Stimulated activated naive CD8-positive, alpha-beta T cell treated with anti-CD3 and anti-CD28 coated beads, Interleukin-15, Interleukin-2, amounts not matched to agents 100 U/mL and 50 U/mL, for 24 hours (primary cell): Measurements from ENCODE around the gene POU3F2.

Experiments used
- ATAC-seq: fragments of 150-1000 bp; cut with Tn5 transposase; one replicate; pipeline ENCODE4 v1.10.0; 2021
- DNase-seq: peaks from one replicate; pipeline ENCODE4 v3.0.0; 2021

POU3F2 gene

DNA sequence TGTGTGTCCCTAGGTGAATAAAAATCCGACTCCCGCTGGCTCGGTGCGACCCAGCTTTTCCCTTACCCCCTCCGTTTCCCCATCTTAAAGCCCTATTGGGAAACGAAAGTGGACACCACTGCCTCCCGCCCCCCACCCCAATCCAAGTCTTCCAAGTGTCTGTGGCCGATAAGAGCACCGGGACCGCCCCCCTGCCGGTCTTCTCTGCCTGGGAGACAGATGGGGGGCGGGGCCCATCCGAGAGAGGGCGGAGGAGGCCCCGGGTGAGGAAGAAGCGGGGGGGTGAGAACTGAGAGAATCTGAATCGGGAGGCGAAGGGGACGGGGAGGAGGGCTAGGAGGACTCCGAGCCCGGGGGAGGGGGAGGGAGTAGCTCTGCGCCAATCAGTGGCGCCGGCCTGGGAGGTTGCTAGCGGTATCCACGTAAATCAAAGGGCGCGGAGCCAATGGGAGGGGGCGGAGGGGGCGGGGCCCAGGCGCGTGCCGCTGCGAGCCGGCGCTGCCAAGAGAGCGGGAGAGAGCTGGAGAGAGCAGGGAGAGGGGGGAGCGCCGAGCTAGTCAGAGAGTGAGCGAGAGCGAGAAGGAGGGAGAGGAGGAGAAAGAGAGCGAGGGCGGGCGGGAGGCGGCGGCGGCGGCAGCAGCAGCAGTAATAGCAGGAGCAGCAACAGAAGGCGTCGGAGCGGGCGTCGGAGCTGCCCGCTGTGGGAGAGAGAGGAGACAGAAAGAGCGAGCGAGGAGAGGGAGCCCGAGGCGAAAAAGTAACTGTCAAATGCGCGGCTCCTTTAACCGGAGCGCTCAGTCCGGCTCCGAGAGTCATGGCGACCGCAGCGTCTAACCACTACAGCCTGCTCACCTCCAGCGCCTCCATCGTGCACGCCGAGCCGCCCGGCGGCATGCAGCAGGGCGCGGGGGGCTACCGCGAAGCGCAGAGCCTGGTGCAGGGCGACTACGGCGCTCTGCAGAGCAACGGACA, at the start of gene POU3F2:
TSS of gene POU3F2 (plus strand) at position 515 of the 972 bp plus-strand sequence. CDS start at position 815, 300 bp downstream.
- ATAC-seq (peak; percentile 77), DNase-seq (peak; percentile 70)

DNA sequence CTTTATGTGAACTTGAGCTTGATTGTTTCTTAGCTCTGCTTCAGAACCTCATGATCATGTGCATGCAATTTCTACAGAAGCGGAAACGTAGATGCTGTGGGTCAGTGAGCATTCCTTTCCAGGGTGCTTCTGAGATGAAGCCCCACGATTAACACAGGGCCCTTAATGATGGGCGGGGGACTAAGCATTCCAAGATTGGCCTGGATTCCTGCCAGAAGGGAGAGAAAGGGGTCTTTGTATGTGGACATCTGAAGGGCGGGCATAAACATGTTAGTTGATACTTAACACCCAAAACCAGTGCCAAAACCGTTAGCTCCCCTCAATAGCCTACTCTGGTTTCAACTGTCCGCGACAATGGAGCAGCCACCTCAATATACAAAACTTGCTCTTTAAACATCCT, 46.9 kb upstream of the POU3F2 start:
- ATAC-seq (no peak), DNase-seq (no peak)

DNA sequence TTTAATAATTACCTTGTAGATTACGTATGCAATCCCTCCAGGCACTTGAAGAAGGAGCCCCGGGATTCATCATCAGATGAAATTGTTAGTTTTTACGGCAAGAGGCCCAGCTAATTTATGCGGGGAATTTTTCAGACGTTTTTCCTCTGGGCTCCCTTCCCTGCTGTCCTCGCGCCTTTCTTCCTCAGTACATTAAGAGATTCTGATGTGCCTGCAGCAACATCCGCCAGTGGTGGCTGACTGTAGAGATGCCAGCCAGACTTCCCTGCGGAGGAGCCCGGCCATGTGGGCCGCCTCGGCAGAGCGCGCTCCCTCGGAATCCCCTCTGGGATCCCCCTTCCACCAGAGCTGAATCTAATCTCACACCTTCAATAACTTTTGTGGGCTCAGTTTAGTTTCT, 46.4 kb upstream of the POU3F2 start:
- ATAC-seq: no peak
- no peak for DNase-seq

DNA sequence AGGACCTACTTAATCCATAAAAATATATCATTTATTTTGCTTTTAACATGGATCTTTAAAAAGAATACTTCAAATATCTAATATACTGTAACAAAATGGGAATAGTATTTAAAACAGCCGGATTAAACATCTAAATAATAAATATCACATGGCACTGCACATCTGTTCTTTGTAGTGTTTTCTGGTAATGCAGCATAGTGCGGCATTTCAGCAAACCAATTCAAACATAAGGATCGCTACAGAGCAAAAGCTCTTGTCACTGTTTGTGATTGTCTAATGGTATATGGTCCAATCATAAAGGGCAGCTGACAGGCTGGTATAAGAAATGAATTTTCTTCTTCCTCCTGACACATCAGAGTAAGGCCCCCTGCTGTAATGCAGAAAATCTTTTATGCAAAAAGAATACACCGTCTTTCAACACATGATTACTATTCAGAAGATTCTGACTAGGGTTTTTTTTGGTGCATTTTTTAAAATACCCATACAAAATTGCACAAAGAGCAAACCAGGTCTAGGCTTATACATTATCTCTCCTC, 40.0 kb upstream of the POU3F2 start:
- no peak for DNase-seq
- no peak for ATAC-seq

DNA sequence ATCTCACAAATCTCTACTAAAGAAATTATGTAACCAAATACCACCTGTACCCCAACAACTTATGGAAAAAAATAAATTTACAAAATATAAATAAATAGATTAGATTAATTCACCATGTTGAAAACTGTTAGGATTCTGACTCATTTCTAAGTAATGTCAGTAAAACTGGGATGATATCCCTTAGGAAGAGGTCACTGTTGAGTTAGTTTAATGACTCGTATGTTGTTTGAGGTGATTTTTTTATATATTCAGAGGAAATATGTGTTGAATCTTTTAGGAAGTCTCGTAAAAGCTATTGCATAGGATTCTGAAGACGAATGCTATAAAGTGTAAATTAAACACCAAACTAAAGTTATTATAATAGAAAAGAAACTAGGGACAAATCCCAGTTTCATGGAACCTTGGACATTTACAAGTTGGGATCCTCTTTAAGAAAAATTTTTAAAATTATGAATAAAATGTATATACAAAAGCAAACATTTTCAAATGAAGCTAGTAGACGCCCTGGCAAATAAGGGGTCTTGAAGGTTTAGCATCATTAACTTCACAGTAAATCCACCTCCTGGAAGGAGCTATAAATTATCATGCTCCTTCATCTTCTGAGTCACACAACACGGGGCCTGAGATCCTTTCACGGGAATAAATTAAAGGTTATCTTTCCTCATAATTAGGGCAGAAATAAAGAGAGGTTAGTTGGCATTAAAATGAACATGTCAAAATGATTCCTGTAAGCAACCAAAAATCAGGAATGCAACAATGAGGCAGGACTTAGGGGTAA, 37.0 kb upstream of the POU3F2 start:
- no peak for ATAC-seq

DNA sequence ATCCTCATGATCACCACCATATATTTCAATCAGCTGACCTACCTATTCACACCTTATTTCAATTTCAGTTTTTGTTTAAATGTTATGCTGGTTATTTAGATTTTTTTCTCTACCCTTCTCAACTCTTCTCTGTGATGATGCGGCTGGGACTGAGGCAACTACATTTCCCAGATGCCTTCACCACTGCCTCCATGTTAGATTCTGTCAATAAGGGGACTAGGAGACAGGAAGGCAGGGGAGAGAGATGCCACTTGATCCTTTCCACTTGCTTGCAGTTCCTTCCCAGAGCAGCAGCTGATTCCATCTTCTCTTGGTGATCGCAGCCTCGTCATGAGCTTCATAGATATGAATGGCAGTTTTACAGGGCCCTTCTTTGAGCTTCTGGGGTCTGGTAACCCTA, 33.5 kb upstream of the POU3F2 start:
- ATAC-seq (no peak), DNase-seq (no peak)

More for the DNA sequence above, 37.0 kb upstream of the POU3F2 start:
- DNase-seq: no peak

DNA sequence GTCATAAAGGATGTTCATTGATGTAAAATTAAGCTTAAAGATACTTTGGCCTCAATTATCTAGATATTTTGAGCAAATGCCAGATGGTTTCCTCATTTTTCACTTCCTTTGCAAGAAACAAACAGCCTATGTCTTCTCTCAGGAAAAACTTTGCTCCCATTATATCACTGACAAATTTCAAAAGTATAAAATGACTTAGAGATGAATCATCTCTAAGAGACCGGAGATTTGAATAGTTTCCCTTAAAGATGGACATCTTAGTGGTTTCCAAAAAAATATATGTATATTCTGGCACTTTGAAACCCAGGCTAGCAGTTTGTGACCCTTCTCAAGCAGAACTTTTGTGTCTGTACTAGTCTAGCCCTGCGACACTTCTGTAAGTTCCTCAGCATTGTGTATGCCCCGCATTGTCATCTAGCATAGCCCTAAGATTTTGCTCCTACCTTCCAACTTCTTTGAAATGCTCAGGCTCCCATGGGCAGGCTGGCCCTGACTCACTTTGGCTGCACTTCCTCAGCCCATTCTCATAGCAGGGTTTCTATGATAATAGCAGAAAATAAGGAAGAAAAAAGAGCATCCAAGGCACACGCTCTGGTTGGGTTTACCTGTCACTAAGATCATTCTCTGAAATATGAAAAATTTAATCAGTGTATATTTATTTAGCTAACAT, 25.7 kb upstream of the POU3F2 start:
- no peak for ATAC-seq
- no peak for DNase-seq

DNA sequence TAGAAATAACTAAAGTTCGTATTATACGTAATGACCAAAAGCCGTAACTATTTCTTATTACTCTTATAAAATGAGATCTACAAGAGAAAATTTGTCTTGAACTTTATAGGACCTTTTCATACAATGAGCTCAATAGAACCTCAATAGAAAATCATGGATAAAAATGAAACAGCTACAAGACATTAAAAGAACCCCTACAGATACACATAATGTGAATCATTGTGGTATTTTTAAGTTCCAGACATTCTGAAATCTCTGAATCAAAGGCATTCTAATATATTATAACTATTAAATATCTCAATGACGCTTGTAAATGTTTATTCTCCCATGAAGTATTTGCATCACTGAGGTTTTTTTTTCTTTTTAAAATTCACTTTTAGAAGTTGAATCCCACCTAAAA, 22.2 kb upstream of the POU3F2 start:
- DNase-seq: no peak

DNA sequence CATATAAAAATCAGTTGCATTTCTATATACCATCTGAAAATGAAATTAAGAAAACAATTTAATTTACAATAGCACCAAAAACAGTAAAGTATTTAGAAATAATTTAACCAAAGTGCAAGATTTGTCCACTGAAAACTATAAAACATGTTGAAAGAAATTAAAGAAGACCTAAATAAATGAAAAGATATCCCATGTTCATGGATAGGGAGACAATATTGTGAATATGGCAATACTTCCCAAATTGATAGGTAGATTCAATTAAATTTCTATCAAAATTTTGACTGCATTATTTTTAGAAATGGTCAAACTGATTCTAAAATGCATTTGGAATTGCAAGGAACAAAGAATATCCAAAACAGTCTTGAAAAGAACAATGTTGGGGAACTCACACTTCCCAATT, 17.6 kb upstream of the POU3F2 start:
- ATAC-seq (no peak), DNase-seq (no peak)

More for the DNA sequence above, 22.2 kb upstream of the POU3F2 start:
- no peak for ATAC-seq

DNA sequence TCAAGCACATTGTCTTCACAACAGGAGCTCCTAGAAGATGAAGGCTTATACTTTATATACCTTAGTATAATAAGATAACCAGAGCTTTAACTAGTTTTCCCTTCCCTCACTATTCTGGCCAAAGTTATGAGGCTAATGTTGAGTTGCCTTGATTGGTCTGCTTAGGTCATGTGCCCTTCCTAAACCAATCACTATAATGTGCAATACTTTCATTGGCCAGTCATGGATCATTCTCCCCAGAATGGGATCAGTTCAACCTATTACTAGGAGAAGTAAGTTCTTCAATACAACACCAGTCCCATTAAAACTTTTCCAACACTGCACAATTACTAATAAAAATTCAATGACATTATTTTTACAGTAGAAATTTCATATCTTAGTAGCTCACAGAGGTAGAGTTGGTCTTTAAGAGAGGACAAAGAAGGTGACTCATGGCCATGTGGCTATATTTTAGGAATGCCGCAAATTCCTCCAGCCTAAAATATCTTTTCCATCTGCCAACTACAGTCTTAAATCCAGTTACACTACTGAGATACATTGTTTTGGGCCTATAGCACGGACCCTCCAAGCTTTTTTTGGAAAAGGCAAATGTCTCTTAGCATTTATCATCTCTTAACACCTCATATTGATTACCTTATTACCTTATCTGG, 12.5 kb upstream of the POU3F2 start:
- no peak for DNase-seq
- no peak for ATAC-seq

DNA sequence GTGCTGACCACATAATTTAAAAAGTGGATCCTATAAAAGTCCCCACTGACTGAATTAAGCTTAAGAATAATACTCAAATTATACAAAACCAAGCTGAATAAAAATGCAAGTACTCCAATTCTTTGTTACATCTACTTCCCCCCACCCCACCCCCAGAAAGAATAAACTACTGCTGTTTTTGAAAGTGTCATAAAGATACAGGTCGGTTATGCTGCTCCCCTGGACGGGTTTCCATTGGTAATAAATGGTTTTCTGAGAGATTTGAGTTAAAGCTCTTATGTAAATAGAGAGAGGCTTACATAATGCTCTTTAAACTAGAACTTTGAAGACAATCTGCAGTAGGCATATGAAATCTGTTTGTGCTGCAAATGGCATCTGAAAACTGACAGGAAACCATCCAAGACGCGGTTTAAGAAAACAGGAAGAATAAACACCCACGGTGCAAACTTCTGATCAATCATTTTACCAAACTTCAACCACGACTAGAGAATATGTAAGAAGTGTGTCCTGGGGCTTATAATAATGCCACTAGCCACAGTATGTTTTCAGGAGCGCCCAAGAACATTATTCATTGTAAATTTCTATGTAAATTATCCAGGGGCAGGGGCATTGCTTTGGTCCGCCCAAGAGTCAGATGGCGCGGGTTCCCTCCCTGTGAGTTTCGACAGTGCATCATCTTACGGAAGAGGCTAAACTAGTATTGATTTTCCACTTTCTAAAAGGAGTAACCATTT, 10.8 kb upstream of the POU3F2 start:
- DNase-seq (no peak), ATAC-seq (no peak)

DNA sequence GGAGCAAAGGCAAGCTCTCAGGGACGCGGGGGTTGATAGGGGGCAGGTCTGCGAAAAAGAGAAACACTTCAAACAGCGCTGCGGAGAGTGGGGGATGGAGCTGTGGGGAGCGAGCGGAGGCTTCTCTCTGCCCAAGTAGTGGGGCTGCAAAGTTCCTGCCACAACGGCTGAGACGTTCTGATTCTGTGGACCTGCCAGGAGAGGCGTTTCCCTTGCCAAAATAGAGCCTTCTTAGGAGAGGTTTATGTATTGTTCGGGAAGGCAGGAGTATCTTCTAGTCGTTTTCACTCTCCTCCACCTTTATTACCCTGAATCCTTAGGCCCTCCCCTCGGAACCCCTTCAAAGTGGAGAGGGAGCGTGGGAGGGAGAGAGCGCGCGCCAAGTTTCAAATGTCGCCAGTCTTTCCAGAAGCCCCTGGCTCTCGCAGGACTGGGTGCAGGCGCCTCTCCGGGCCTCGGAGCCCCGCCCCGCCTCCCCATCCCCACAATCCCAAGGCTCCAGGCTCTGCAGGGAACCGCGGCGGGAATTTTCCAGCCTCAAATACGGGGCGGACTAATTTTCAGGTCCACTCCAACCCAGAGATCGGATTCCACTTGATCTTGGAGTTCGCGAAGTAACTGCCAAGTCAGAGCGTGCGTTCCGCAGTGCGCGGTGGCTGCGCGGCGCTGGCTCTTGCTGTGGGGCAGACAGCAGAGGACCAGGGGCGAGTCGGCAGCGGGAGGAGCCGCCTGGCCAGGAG, 10.0 kb upstream of the POU3F2 start:
- no peak for DNase-seq
- peak; percentile 30 for ATAC-seq

DNA sequence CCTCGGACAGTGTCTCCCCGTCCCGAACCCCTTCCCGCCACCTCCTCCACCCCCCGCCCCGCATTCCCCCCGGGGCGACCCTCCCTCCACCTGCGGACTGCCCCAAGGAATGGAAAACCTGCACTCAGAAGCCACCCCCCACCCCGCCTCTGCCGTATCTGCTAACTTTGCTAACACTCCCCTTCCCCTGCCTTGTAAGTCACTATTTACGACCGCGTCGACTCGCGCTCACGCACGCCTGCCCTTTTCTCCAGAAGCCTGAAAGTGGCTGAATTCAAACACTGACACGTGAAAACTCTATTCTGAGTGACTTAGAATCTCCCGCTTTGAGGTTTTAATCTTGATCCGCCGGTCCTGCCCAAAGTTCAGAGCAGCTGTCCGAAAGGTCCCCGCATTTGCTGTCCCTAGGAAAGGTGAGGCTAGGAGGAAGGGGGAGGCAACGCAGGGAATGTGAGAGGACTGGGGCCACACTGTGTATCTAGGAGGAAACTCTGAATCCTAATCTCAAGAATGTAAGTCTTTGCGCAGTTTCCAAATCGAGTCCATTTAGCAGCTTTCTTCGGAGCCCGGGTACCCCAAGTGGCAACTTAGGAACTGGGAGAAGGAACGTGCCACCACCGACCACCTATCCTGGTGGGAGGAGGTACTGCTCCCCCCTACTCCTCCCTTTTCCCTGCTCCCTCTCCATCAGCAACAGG, 9.3 kb upstream of the POU3F2 start:
- DNase-seq: no peak
- ATAC-seq: no peak

DNA sequence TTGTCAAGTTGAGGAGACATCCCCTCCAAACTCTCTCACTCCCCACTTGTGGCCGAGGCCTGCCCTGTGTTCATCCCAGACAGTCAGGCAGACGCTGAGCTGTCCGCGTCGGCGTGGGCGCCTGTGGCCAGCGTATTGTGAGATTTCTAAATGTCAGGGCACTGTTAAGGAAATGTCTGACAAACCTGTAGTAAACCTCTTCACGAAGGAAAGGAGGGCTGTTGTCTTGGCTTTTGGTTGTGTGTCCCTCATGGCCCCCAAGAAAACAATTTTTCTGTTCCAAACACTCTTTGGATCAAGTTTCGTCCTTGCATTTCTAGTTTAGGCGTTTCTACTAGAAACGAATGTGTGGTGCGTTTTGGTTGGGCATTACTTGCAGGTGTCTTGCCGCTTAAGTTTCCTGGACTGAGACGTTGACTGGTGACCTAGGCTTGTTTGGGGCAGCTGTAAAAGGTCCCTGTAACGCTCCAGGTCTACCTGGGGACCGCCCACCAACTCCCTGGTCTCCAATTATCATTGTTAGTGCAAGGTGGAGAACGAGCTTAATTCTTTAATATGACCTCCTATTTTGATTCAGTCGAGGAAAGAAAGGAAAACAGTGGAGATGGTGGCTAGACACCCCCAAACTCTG, 8.7 kb upstream of the POU3F2 start:
- DNase-seq (peak; percentile 11), ATAC-seq (no peak)

DNA sequence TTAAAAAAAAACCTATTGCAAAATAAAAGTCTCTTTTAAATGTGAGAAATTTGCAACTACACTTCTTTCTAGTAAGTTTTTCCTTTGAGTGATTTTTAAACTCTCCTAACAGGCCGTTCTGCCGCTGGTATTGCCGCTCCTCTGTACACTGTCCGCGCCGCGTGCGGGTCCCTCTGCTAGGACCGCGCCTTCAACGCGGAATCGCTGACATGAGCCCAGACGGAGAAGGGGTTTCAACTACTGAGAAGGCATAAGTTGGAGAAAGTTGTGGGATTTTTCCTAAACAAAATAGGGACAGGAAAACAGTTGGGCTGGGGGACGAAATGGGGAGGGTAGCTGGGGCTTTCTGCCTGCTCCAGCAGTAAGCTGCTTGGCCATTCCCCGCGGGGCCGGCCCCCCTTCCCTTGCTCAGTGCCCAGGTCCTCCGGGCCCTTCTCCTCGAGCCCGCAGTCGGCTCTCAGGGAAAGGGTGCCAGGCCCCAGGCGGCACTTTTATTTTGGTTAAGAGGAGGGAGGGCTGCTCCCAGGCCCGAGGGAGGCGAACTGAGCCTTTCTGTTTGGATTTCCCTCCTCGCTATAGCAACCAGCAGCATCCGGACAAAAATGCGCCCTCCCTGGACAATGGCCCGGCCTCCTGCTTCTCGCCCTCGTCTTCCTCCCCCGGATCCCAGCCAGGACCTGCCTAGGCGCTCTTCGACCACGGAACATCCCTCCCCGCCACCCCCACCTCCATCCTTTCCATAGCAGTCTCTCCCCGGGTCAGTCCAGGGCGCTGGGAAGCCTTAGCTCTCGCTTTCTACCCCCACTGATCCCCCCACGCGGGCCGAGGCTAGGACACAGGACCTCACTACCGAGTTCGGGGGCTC, 6.8 kb upstream of the POU3F2 start:
- ATAC-seq: no peak
- no peak for DNase-seq

DNA sequence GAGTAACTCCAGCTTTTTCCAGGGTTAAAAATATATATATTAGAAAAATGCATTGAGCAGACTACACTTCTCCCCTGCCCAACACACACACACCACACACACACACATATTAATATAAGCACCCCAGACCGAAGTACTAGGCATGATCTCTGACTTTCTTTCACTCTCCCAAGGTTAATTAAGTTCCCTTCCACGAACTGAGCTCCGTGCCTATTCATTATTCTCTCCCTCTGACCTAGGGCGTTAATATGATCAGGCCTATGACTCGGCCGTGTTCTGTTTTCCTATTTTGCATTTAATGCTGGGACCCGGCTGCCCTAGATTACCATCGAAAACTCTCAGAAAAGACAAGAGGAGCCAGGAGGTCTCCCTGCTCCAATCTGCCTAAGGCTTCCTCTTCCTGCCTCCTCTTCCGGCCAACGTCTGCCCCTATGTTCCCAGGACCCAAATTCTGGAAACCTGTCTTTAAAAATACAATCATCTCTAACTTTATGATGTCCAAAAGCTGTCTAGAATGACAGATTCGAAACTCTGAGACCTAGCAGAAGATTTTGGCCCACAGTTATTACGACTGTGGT, 6.1 kb upstream of the POU3F2 start:
- DNase-seq (no peak), ATAC-seq (no peak)

DNA sequence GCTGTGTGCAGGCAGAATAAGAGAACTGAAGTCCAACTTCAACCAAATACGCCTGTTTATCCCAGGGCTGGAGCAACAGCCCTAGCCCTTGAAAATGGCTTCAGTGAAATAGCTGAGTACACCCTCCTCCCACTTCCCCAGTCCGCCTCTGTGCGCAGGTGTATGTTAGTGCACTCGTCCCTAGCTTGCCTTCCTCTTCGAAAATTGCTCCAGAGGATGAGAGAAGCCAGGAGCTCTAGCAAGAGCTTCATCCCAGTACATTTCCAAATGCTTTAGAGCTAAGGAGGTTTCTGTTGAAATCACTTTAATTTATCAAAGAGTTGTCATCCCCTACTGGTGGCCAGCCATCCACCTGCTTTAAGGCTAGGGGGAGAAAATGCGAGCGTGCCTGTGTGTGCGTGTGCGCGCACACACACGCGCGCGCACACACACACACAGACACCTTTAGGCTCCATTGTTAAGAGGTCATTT, 5.4 kb upstream of the POU3F2 start:
- no peak for DNase-seq
- no peak for ATAC-seq

DNA sequence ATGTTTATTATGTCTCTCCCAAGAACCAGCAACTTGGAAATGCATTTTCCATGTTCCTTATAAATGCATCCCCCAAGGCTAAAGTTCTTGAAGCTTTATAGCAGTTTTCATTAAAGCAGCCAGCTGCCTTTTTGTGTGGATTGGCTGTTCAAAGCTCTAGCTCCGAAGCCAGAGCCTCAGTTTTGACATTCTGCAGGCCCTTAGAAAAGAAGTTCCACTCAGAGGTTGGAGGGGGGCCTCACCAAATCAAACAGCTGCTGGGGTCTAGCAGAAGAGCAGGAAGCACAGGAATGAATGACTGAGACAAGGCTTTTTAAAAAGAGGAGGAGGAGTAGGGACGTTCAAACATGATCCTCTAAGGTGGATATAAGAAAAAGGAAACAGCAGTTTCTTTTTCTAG, 4.2 kb upstream of the POU3F2 start:
- DNase-seq (no peak), ATAC-seq (no peak)
